WTC11 (cell line): Measurements from ENCODE around the gene EFCC1. TPM values are rescaled to one million over a fixed set of nuclear protein-coding genes. Genes with fewer than 3 reads are reported as not detected.

Source experiments
- ATAC-seq: fragments of 200-7000 bp; cut with Tn5 transposase; 2 replicates; pipeline ENCODE4 v1.10.0; 2021; ENCODE audit warnings: mild to moderate bottlenecking, moderate library complexity
- CTCF ChIA-PET: fragments of 300-600 bp; sonication (Branson Sonifier 250); formaldehyde crosslinking; loops from one replicate; lab custom pipeline; 2021; ENCODE audit warnings: antibody characterized with exemption; lab: Charles Lee
- POLR2A ChIA-PET: fragments of 350-600 bp; sonication (Branson Sonifier 250); formaldehyde crosslinking; loops from one replicate; lab custom pipeline; 2021; ENCODE audit warnings: antibody characterized with exemption; lab: Charles Lee
- DNase-seq: peaks from one replicate; pipeline ENCODE4 v3.0.0; 2021; ENCODE audit warnings: low spot score
- H3K27ac Mint-ChIP-seq: 2 replicates; pipeline ENCODE4 v1.8.0; 2021; ENCODE audit warnings: mixed read lengths
- H3K27me3 Mint-ChIP-seq: 2 replicates; pipeline ENCODE4 v1.8.0; 2021; ENCODE audit warnings: low read depth, mild to moderate bottlenecking, moderate library complexity, mixed read lengths
- H3K36me3 Mint-ChIP-seq: 2 replicates; pipeline ENCODE4 v1.8.0; 2021; ENCODE audit warnings: mixed read lengths
- H3K4me1 Mint-ChIP-seq: 2 replicates; pipeline ENCODE4 v1.8.0; 2022; ENCODE audit warnings: mixed read lengths
- H3K4me3 Mint-ChIP-seq: 2 replicates; pipeline ENCODE4 v1.8.0; 2021; ENCODE audit warnings: mild to moderate bottlenecking, moderate library complexity, mixed read lengths
- H3K9me3 Mint-ChIP-seq: 2 replicates; pipeline ENCODE4 v1.8.0; 2021; ENCODE audit warnings: mixed read lengths
- ARID4B ChIP-seq: sonication (generic); formaldehyde crosslinking; IDR thresholded peaks from 2 replicates; pipeline ENCODE4 v1.8.0; 2023; ENCODE audit warnings: missing genetic modification reagents, mild to moderate bottlenecking, borderline replicate concordance
- CREM ChIP-seq: sonication (generic); formaldehyde crosslinking; IDR thresholded peaks from 2 replicates; pipeline ENCODE4 v1.8.1; 2022; ENCODE audit warnings: mild to moderate bottlenecking, missing genetic modification reagents, moderate library complexity
- FOXK1 ChIP-seq: sonication (generic); formaldehyde crosslinking; IDR thresholded peaks from 2 replicates; pipeline ENCODE4 v1.8.0; 2022; ENCODE audit warnings: mild to moderate bottlenecking, moderate library complexity, missing genetic modification reagents
- GTF2I ChIP-seq: fragments of 250-450 bp; sonication (Bioruptor Pico); conservative IDR thresholded peaks from 2 replicates; pipeline ENCODE4 v1.4.0; 2021; ENCODE audit warnings: mild to moderate bottlenecking
- HMGA2 ChIP-seq: fragments of 250-450 bp; sonication (Bioruptor Pico); IDR thresholded peaks from 2 replicates; pipeline ENCODE4 v1.4.0; 2021; ENCODE audit warnings: mild to moderate bottlenecking, moderate library complexity
- HMGXB4 ChIP-seq: sonication (generic); formaldehyde crosslinking; IDR thresholded peaks from 2 replicates; pipeline ENCODE4 v1.8.1; 2023; ENCODE audit warnings: mild to moderate bottlenecking, moderate library complexity, missing genetic modification reagents
- IRF1 ChIP-seq: sonication (generic); formaldehyde crosslinking; IDR thresholded peaks from 2 replicates; pipeline ENCODE4 v1.8.0; 2023; ENCODE audit warnings: missing genetic modification reagents
- MAX ChIP-seq: sonication (generic); formaldehyde crosslinking; IDR thresholded peaks from 2 replicates; pipeline ENCODE4 v1.8.0; 2022; ENCODE audit warnings: mild to moderate bottlenecking, missing genetic modification reagents
- SP1 ChIP-seq: sonication (generic); formaldehyde crosslinking; conservative IDR thresholded peaks from 2 replicates; pipeline ENCODE4 v1.8.1; 2022; ENCODE audit warnings: missing genetic modification reagents
- TEAD4 ChIP-seq: sonication (generic); formaldehyde crosslinking; IDR thresholded peaks from 2 replicates; pipeline ENCODE4 v1.8.0; 2022; ENCODE audit warnings: mild to moderate bottlenecking, missing genetic modification reagents
- USF1 ChIP-seq: sonication (generic); formaldehyde crosslinking; IDR thresholded peaks from 2 replicates; pipeline ENCODE4 v1.8.0; 2022; ENCODE audit warnings: mild to moderate bottlenecking, missing genetic modification reagents
- ZBTB43 ChIP-seq: sonication (generic); formaldehyde crosslinking; IDR thresholded peaks from 2 replicates; pipeline ENCODE4 v1.8.1; 2023; ENCODE audit warnings: mild to moderate bottlenecking, missing genetic modification reagents
- ZMAT4 ChIP-seq: fragments of 250-450 bp; sonication (Bioruptor Pico); IDR thresholded peaks from 2 replicates; pipeline ENCODE4 v1.9.0; 2021; ENCODE audit warnings: mild to moderate bottlenecking
- ZNF232 ChIP-seq: sonication (generic); formaldehyde crosslinking; IDR thresholded peaks from 2 replicates; pipeline ENCODE4 v1.8.0; 2022; ENCODE audit warnings: mild to moderate bottlenecking, missing genetic modification reagents
- ZNF317 ChIP-seq: sonication (generic); formaldehyde crosslinking; IDR thresholded peaks from 2 replicates; pipeline ENCODE4 v1.8.1; 2023; ENCODE audit warnings: low read depth, mild to moderate bottlenecking, moderate library complexity, missing genetic modification reagents, borderline replicate concordance
- ZNF416 ChIP-seq: fragments of 250-450 bp; sonication (Bioruptor Pico); IDR thresholded peaks from 2 replicates; pipeline ENCODE4 v1.9.0; 2021; ENCODE audit warnings: mild to moderate bottlenecking, inconsistent platforms
- total RNA-seq: library from RNA; stranded (reverse); gene quantifications from 3 replicates; pipeline ENCODE4 v1.2.3, GENCODE V29; 2021

Gene EFCC1
- total RNA-seq, 1 experiment from 2014 or later, result 0.31 TPM

- POLR2A ChIA-PET, result interaction anchor here (0.6 to 1.6 kb wide), 3 partner anchors 53 to 253 kb away, joined by 3 to 4 read pairs (median 4); partner anchors contain the start of gene RAB43
- ATAC-seq (peak; percentile 45), DNase-seq (peak; percentile 41)
- H3K4me3 Mint-ChIP-seq, result peak overlapping the region; percentile 77
- H3K4me1 Mint-ChIP-seq, result peaks cover 16% of the 10 kb centered on the region
- H3K36me3 Mint-ChIP-seq, result no peaks in the 10 kb centered on the region
- CTCF ChIA-PET, result interaction anchor here (0.8 to 4.3 kb wide), 10 partner anchors 10 to 375 kb away, joined by 3 to 56 read pairs (median 5); partner anchors contain the start of gene RAB43
- peaks cover 6% of the 10 kb centered on the region for H3K9me3 Mint-ChIP-seq
- H3K27ac Mint-ChIP-seq, result no peak overlapping the region
- H3K27me3 Mint-ChIP-seq, result peaks cover 65% of the 10 kb centered on the region
- no peak for TF ChIP-seq IRF1
- no peak for TF ChIP-seq ARID4B
- no peak for TF ChIP-seq ZNF416 (CRISPR knock-in tag)
- peak; percentile 65; the same call in 1 of the 2 replicates for TF ChIP-seq USF1
Observed at GRCh38 chr3:128992926-128993460, 8.1 kb upstream of the EFCC1 start.

- ChIA-PET POLR2A (interaction anchor here (0.7 to 1.6 kb wide), 5 partner anchors 10 to 128 kb away, joined by 3 to 4 read pairs (median 3); partner anchors contain the start of gene RAB43), CTCF (interaction anchor here (0.8 to 4.3 kb wide), 15 partner anchors 10 to 376 kb away, joined by 3 to 56 read pairs (median 4); partner anchors contain the start of gene RAB43)
- peaks cover 71% of the 10 kb centered on the region for H3K27me3 Mint-ChIP-seq
- ATAC-seq (peak; percentile 91), DNase-seq (peak; percentile 96)
- H3K9me3 Mint-ChIP-seq, result peaks cover 6% of the 10 kb centered on the region
- H3K36me3 Mint-ChIP-seq, result no peaks in the 10 kb centered on the region
- peaks cover 18% of the 10 kb centered on the region for H3K4me1 Mint-ChIP-seq
- H3K4me3 Mint-ChIP-seq, result peak within 1 kb of the TSS; percentile 77
- no peak within 1 kb of the TSS for H3K27ac Mint-ChIP-seq
- TF ChIP-seq ZBTB43 (CRISPR knock-in tag) (0 out of 2 replicates have a peak, but pooled peaks have one; percentile 62), CREM (CRISPR knock-in tag) (no peak), TEAD4 (CRISPR knock-in tag) (peak; percentile 20; the same call in 1 of the 2 replicates), SP1 (peak; percentile 57), IRF1 (peak; percentile 81), HMGXB4 (CRISPR knock-in tag) (peak; percentile 70; the same call in 1 of the 2 replicates), ARID4B (peak; percentile 79), HMGA2 (CRISPR knock-in tag) (no peak), ZNF232 (CRISPR knock-in tag) (peak; percentile 90), ZNF317 (CRISPR knock-in tag) (no peak), ZMAT4 (CRISPR knock-in tag) (no peak), GTF2I (CRISPR knock-in tag) (no peak), MAX (peak; percentile 90), FOXK1 (CRISPR knock-in tag) (peak; percentile 37; the same call in 1 of the 2 replicates)
Observed at GRCh38 chr3:128993461-128994172, 7.5 kb upstream of the EFCC1 start, which contains the start of gene CFAP92. Gene CFAP92, minus strand, starts transcription at chr3:128994076. Its CDS starts 772 bp downstream, at chr3:128993304.
